Inferior parietal cortex (tissue), 1 donor: Measurements from ENCODE around the gene PAQR9.
"Not testable (repeated sequence)": the region's sequence is repeated elsewhere in the genome, so short reads cannot be mapped to it uniquely, and the experiment has no call there.

Experiments used
- DNase-seq: peaks from one replicate; pipeline ENCODE4 v3.0.0-alpha.2; 2016; ENCODE audit errors: extremely low spot score

PAQR9 gene

GRCh38 chr3:142963516-142964448 lies at the start of gene PAQR9:
Gene PAQR9, minus strand, starts transcription at chr3:142963674. Its CDS starts 338 bp downstream, at chr3:142963336.
- no peak for DNase-seq

GRCh38 chr3:143011705-143012104 lies 48.2 kb upstream of the PAQR9 start:
- DNase-seq, result no peak

- no peak for DNase-seq
These were observed 46.5 kb upstream of the PAQR9 start for GRCh38 chr3:143010024-143010423.

GRCh38 chr3:143004823-143005222 lies 41.3 kb upstream of the PAQR9 start:
- no peak for DNase-seq

- DNase-seq, result no peak
These were observed 39.3 kb upstream of the PAQR9 start for GRCh38 chr3:143002727-143003126.

- DNase-seq, result no peak
These were observed 38.7 kb upstream of the PAQR9 start for GRCh38 chr3:143002083-143002712.

- DNase-seq, result peak; percentile 98
These were observed 38.1 kb upstream of the PAQR9 start, which contains the start of gene U2SURP for GRCh38 chr3:143001369-143002082. Gene U2SURP, plus strand, starts transcription at chr3:143001570. Its CDS starts 59 bp downstream, at chr3:143001629.

- DNase-seq, result no peak
These were observed 37.5 kb upstream of the PAQR9 start for GRCh38 chr3:143001034-143001368.

GRCh38 chr3:143000528-143000927 lies 37.1 kb upstream of the PAQR9 start:
- DNase-seq, result no peak

- DNase-seq, result no peak
These were observed 36.4 kb upstream of the PAQR9 start for GRCh38 chr3:142999881-143000280.

GRCh38 chr3:142998439-142998838 lies 35.0 kb upstream of the PAQR9 start:
- DNase-seq, result no peak

GRCh38 chr3:142997330-142997729 lies 33.9 kb upstream of the PAQR9 start:
- no peak for DNase-seq

GRCh38 chr3:142993958-142994442 lies 30.5 kb upstream of the PAQR9 start:
- DNase-seq, result peak; percentile 82

GRCh38 chr3:142992323-142992722 lies 28.8 kb upstream of the PAQR9 start:
- DNase-seq, result no peak

GRCh38 chr3:142990721-142991120 lies 27.2 kb upstream of the PAQR9 start:
- no peak for DNase-seq

GRCh38 chr3:142988826-142989225 lies 25.4 kb upstream of the PAQR9 start:
- DNase-seq, result not testable (repeated sequence)

GRCh38 chr3:142988221-142988620 lies 24.7 kb upstream of the PAQR9 start:
- not testable (repeated sequence) for DNase-seq

- no peak for DNase-seq
These were observed 24.2 kb upstream of the PAQR9 start for GRCh38 chr3:142987707-142988106.

- DNase-seq, result peak; percentile 66
These were observed 23.7 kb upstream of the PAQR9 start for GRCh38 chr3:142987080-142987700.

GRCh38 chr3:142984255-142984654 lies 20.8 kb upstream of the PAQR9 start:
- no peak for DNase-seq

GRCh38 chr3:142983318-142983717 lies 19.8 kb upstream of the PAQR9 start:
- DNase-seq, result no peak
